Large intestine (tissue), 3 donors: ENCODE results near the gene PLEKHM3. TPM values are rescaled to one million over a fixed set of nuclear protein-coding genes. Genes with fewer than 3 reads are reported as not detected.

Experiments
- DNase-seq, 2 donors: peaks; one replicate each; pipeline versions ENCODE4 v3.0.0 to v3.0.0-alpha.2; 2013
- H3K27ac ChIP-seq: one replicate; pipeline ENCODE4 v1.5.1; 2013; ENCODE audit warnings: low read length
- H3K27me3 ChIP-seq: 2 replicates; pipeline ENCODE4 v1.6.1; 2013; ENCODE audit warnings: low read length; ENCODE audit not compliant: control insufficient read depth, insufficient read depth
- H3K36me3 ChIP-seq: 2 replicates; pipeline ENCODE4 v1.6.1; 2013; ENCODE audit warnings: low read length; ENCODE audit not compliant: control insufficient read depth, insufficient read depth
- H3K4me1 ChIP-seq: one replicate; pipeline ENCODE4 v1.6.1; 2013; ENCODE audit warnings: low read length; ENCODE audit not compliant: control insufficient read depth, insufficient read depth
- H3K4me3 ChIP-seq: one replicate; pipeline ENCODE4 v1.5.1; 2013; ENCODE audit warnings: low read length
- H3K9me3 ChIP-seq: one replicate; pipeline ENCODE4 v1.6.1; 2013; ENCODE audit warnings: mild to moderate bottlenecking, low read depth, low read length, moderate library complexity; ENCODE audit not compliant: control insufficient read depth
- WGBS: methylation state at CpG from one replicate; pipeline ENCODE4 v1.1.5; 2013; ENCODE audit warnings: low lambda C conversion rate; ENCODE audit not compliant: insufficient coverage; 5-methylcytosine and 5-hydroxymethylcytosine counted together
- polyA plus RNA-seq: library from polyadenylated mRNA; unstranded; fragments of 120-200 nt; gene quantifications from one replicate; pipeline ENCODE4 v1.2.1, GENCODE V29; 2013

PLEKHM3 gene
- polyA plus RNA-seq, 1 donor = 11.3 TPM

- Histone ChIP-seq H3K27me3 (no peaks in the 10 kb centered on the region), H3K4me1 (peaks cover 25% of the 10 kb centered on the region), H3K4me3 (no peak overlapping the region), H3K36me3 (peaks cover 2% of the 10 kb centered on the region), H3K9me3 (no peaks in the 10 kb centered on the region), H3K27ac (no peak overlapping the region)
- 100% methylated on average over 1 of the region's 5 CpGs for WGBS
- DNase-seq = peak in 1 of 2 donors; percentile 38
Measured at GRCh38 chr2:207895274-207895860, 130.0 kb downstream of the PLEKHM3 start.

GRCh38 chr2:207892716-207893402, 132.5 kb downstream of the PLEKHM3 start:
- DNase-seq = no peak
- Histone ChIP-seq H3K9me3 (no peaks in the 10 kb centered on the region), H3K27me3 (no peaks in the 10 kb centered on the region), H3K27ac (no peak overlapping the region), H3K4me1 (peaks cover 31% of the 10 kb centered on the region), H3K36me3 (no peaks in the 10 kb centered on the region), H3K4me3 (no peak overlapping the region)
- WGBS = 86% methylated on average over 3 of the region's 7 CpGs

- no peak overlapping the region for H3K4me3 ChIP-seq
- no peaks in the 10 kb centered on the region for H3K36me3 ChIP-seq
- no peak for DNase-seq
- no peaks in the 10 kb centered on the region for H3K27me3 ChIP-seq
- no peaks in the 10 kb centered on the region for H3K9me3 ChIP-seq
- WGBS = 80% methylated on average over 1 of the region's 4 CpGs
- peak overlapping the region; percentile 71 for H3K27ac ChIP-seq
- peaks cover 29% of the 10 kb centered on the region for H3K4me1 ChIP-seq
Measured at GRCh38 chr2:207891086-207891844, 134.1 kb downstream of the PLEKHM3 start.

DNA sequence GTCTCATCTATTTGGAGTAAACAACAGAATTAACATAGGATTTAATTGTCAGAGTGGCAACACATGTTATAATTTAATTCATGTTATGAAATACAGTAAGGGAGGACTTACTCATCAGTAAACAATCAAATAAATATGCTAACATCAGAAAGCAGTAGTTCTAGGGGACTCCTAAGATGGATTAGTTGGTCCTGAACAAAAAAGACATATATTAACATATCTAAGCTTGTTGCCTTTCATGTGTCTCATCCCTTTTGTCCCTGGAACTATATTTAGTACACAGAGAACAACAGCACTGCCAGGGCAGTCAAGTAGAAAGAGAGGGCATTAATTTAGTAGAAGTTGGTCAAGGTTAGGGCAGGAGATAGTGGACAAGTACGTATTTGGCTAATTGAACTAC, 137.8 kb downstream of the PLEKHM3 start:
- Histone ChIP-seq H3K27ac (no peak overlapping the region), H3K4me1 (peaks cover 34% of the 10 kb centered on the region), H3K9me3 (no peaks in the 10 kb centered on the region), H3K27me3 (no peaks in the 10 kb centered on the region), H3K4me3 (no peak overlapping the region), H3K36me3 (no peaks in the 10 kb centered on the region)
- DNase-seq = no peak
- 80% methylated on average over 1 of the region's 1 CpG for WGBS

- Histone ChIP-seq H3K36me3 (no peaks in the 10 kb centered on the region), H3K27me3 (no peaks in the 10 kb centered on the region), H3K9me3 (no peaks in the 10 kb centered on the region), H3K4me1 (peaks cover 20% of the 10 kb centered on the region), H3K27ac (peak overlapping the region; percentile 92), H3K4me3 (no peak overlapping the region)
- peak; percentile 37 to 80 for DNase-seq
- 90% methylated on average over 4 of the region's 6 CpGs for WGBS
Measured at GRCh38 chr2:207885010-207885409, 140.3 kb downstream of the PLEKHM3 start.

GRCh38 chr2:207884127-207884526, 141.2 kb downstream of the PLEKHM3 start:
- Histone ChIP-seq H3K27me3 (no peaks in the 10 kb centered on the region), H3K27ac (peak overlapping the region; percentile 92), H3K36me3 (no peaks in the 10 kb centered on the region), H3K4me1 (peaks cover 17% of the 10 kb centered on the region), H3K9me3 (no peaks in the 10 kb centered on the region), H3K4me3 (no peak overlapping the region)
- WGBS = 100% methylated on average over 1 of the region's 2 CpGs
- DNase-seq = no peak

- 100% methylated on average over 1 of the region's 6 CpGs for WGBS
- no peak for DNase-seq
- Histone ChIP-seq H3K36me3 (no peaks in the 10 kb centered on the region), H3K27me3 (no peaks in the 10 kb centered on the region), H3K4me3 (no peak overlapping the region), H3K9me3 (no peaks in the 10 kb centered on the region), H3K4me1 (peaks cover 17% of the 10 kb centered on the region), H3K27ac (no peak overlapping the region)
Measured at GRCh38 chr2:207883002-207883780, 142.1 kb downstream of the PLEKHM3 start.

GRCh38 chr2:207881902-207882301, 143.4 kb downstream of the PLEKHM3 start:
- Histone ChIP-seq H3K27me3 (no peaks in the 10 kb centered on the region), H3K36me3 (no peaks in the 10 kb centered on the region), H3K9me3 (no peaks in the 10 kb centered on the region), H3K4me3 (no peak overlapping the region), H3K27ac (no peak overlapping the region), H3K4me1 (peaks cover 21% of the 10 kb centered on the region)
- DNase-seq = no peak

- Histone ChIP-seq H3K9me3 (no peaks in the 10 kb centered on the region), H3K36me3 (no peaks in the 10 kb centered on the region)
- no CpG with 5 or more reads among the region's 2 CpGs for WGBS
Measured at GRCh38 chr2:207879536-207879935, 145.8 kb downstream of the PLEKHM3 start.

GRCh38 chr2:207876842-207877535, 148.3 kb downstream of the PLEKHM3 start:
- DNase-seq = peak; percentile 38 to 70
- WGBS = no CpG with 5 or more reads among the region's 4 CpGs
- peaks cover 19% of the 10 kb centered on the region for H3K4me1 ChIP-seq
- H3K9me3 ChIP-seq = no peaks in the 10 kb centered on the region
- no peaks in the 10 kb centered on the region for H3K36me3 ChIP-seq
- H3K27ac ChIP-seq = peak overlapping the region; percentile 72
- no peak overlapping the region for H3K4me3 ChIP-seq
- no peaks in the 10 kb centered on the region for H3K27me3 ChIP-seq

More at GRCh38 chr2:207879536-207879935, 145.8 kb downstream of the PLEKHM3 start:
- no peak for DNase-seq
- Histone ChIP-seq H3K27me3 (no peaks in the 10 kb centered on the region), H3K4me3 (no peak overlapping the region), H3K27ac (no peak overlapping the region), H3K4me1 (peaks cover 18% of the 10 kb centered on the region)
